GM21723 (cell line): ENCODE measurements around the gene VPS26C.
"Not testable (repeated sequence)": the region's sequence is repeated elsewhere in the genome, so short reads cannot be mapped to it uniquely, and the experiment has no call there.

Experiments
- ATAC-seq: cut with Tn5 transposase; IDR thresholded peaks from one replicate; pipeline ENCODE4 v1.9.1; 2021; ENCODE audit warnings: mild to moderate bottlenecking, moderate library complexity; ENCODE audit not compliant: unreplicated experiment

Gene VPS26C

GRCh38 chr21:37231671-37232070 is 35.5 kb downstream of the VPS26C start:
- no peak for ATAC-seq

GRCh38 chr21:37231249-37231645 is 35.9 kb downstream of the VPS26C start:
- no peak for ATAC-seq

- no peak for ATAC-seq
These were observed 36.4 kb downstream of the VPS26C start for GRCh38 chr21:37230632-37231248.

GRCh38 chr21:37228003-37228400 is 39.1 kb downstream of the VPS26C start:
- ATAC-seq, result no peak

- no peak for ATAC-seq
These were observed 39.8 kb downstream of the VPS26C start for GRCh38 chr21:37227071-37228002.

GRCh38 chr21:37226041-37226920 is 40.9 kb downstream of the VPS26C start:
- ATAC-seq, result no peak

- no peak for ATAC-seq
These were observed 42.0 kb downstream of the VPS26C start for GRCh38 chr21:37224861-37225839.

GRCh38 chr21:37223804-37224345 is 43.3 kb downstream of the VPS26C start:
- ATAC-seq, result no peak

GRCh38 chr21:37222248-37222647 is 44.9 kb downstream of the VPS26C start:
- not testable (repeated sequence) for ATAC-seq

- peak; percentile 93 for ATAC-seq
These were observed 46.0 kb downstream of the VPS26C start for GRCh38 chr21:37220981-37221664.

GRCh38 chr21:37220433-37220980 is 46.6 kb downstream of the VPS26C start:
- ATAC-seq, result peak; percentile 51

GRCh38 chr21:37219761-37220432 is 47.2 kb downstream of the VPS26C start:
- ATAC-seq, result no peak

GRCh38 chr21:37214952-37215351 is 52.2 kb downstream of the VPS26C start:
- no peak for ATAC-seq

- ATAC-seq, result no peak
These were observed 56.3 kb downstream of the VPS26C start for GRCh38 chr21:37210799-37211198.

- no peak for ATAC-seq
These were observed 57.0 kb downstream of the VPS26C start for GRCh38 chr21:37210130-37210529.

GRCh38 chr21:37208741-37209225 is 58.4 kb downstream of the VPS26C start:
- peak; percentile 41 for ATAC-seq

GRCh38 chr21:37208056-37208721 is 58.9 kb downstream of the VPS26C start:
- peak; percentile 61 for ATAC-seq
